H1 (cell line): ENCODE data around the gene TOMM22. TPM values are rescaled to one million over a fixed set of nuclear protein-coding genes. Genes with fewer than 3 reads are reported as not detected.

Experiments used
- CTCF ChIA-PET: fragments of 300-600 bp; sonication (Branson Sonifier 250); formaldehyde crosslinking; loops from one replicate; lab custom pipeline; 2021; ENCODE audit not compliant: partially characterized antibody; lab: Charles Lee
- POLR2A ChIA-PET: fragments of 300-600 bp; sonication (Branson Sonifier 250); formaldehyde crosslinking; loops from one replicate; lab custom pipeline; 2021; ENCODE audit warnings: inconsistent platforms; ENCODE audit not compliant: partially characterized antibody; lab: Charles Lee
- DNase-seq, 2 experiments: peaks; one replicate each; pipeline versions ENCODE4 v3.0.0 to v3.0.0-alpha.2; 2010 to 2022; ENCODE audit warnings: low spot score in 2 of 2, low read depth in 1 of 2, mixed read lengths in 1 of 2
- FAIRE-seq: peaks from 2 replicates; lab custom pipeline; 2011; peaks lifted over from hg19 to GRCh38; lab: Jason Lieb, UNC
- H2AFZ ChIP-seq: 2 replicates; pipeline ENCODE4 v1.8.1; 2012; ENCODE audit warnings: low read length, inconsistent platforms
- H2AK5ac ChIP-seq: 2 replicates; pipeline ENCODE4 v1.6.1; 2013; ENCODE audit warnings: low read depth, low read length
- H2BK120ac ChIP-seq: replicated peaks from 2 replicates; pipeline ENCODE3; 2013; ENCODE audit warnings: low read depth, low read length, inconsistent platforms
- H2BK12ac ChIP-seq: 2 replicates; pipeline ENCODE4 v1.6.1; 2013; ENCODE audit warnings: low read depth, low read length
- H2BK15ac ChIP-seq: 2 replicates; pipeline ENCODE4 v1.6.1; 2013; ENCODE audit warnings: low read length
- H2BK20ac ChIP-seq: 2 replicates; pipeline ENCODE4 v1.6.1; 2013; ENCODE audit warnings: low read length
- H2BK5ac ChIP-seq: 2 replicates; pipeline ENCODE4 v1.6.1; 2013; ENCODE audit warnings: low read depth, low read length
- H3K14ac ChIP-seq: 2 replicates; pipeline ENCODE4 v1.6.1; 2013; ENCODE audit warnings: inconsistent platforms; ENCODE audit not compliant: insufficient read length
- H3K18ac ChIP-seq: 2 replicates; pipeline ENCODE4 v1.6.1; 2013; ENCODE audit warnings: low read length; ENCODE audit errors: extremely low read depth
- H3K23ac ChIP-seq: 2 replicates; pipeline ENCODE4 v1.6.1; 2013; ENCODE audit warnings: inconsistent platforms; ENCODE audit not compliant: insufficient read length
- H3K23me2 ChIP-seq: 2 replicates; pipeline ENCODE4 v1.6.1; 2013; ENCODE audit warnings: low read depth, low read length
- H3K27ac ChIP-seq: 2 replicates; pipeline ENCODE4 v1.6.1; 2011; ENCODE audit warnings: low read depth, low read length, inconsistent platforms
- H3K27me3 ChIP-seq, 4 experiments: replicated peaks in 1 of 4; 1 replicate in 1 of 4; 2 replicates in 3 of 4; pipeline versions ENCODE4 v1.6.1 to v1.8.1; 2011 to 2013; ENCODE audit warnings: low read length in 3 of 4, mild to moderate bottlenecking in 3 of 4, inconsistent platforms in 2 of 4, mixed read lengths in 2 of 4, moderate library complexity in 1 of 4; ENCODE audit not compliant: control insufficient read depth in 3 of 4, insufficient read depth in 3 of 4; ENCODE audit errors: extremely low read depth in 1 of 4
- H3K36me3 ChIP-seq, 4 experiments: 2 replicates each; pipeline versions ENCODE4 v1.6.1 to v1.8.1; 2011 to 2013; ENCODE audit warnings: mild to moderate bottlenecking in 4 of 4, low read length in 3 of 4, moderate library complexity in 2 of 4, control low read depth in 1 of 4, inconsistent platforms in 1 of 4; ENCODE audit not compliant: insufficient read depth in 4 of 4, control insufficient read depth in 2 of 4
- H3K4ac ChIP-seq: replicated peaks from 2 replicates; pipeline ENCODE3; 2013; ENCODE audit warnings: low read length, low read depth, mixed read lengths, inconsistent platforms; ENCODE audit not compliant: insufficient read length
- H3K4me1 ChIP-seq, 4 experiments: replicated peaks in 1 of 4; 1 replicate in 1 of 4; 2 replicates in 3 of 4; pipeline versions ENCODE4 v1.6.1 to v1.8.1; 2011 to 2013; ENCODE audit warnings: low read length in 3 of 4, inconsistent platforms in 2 of 4, mixed read lengths in 1 of 4; ENCODE audit not compliant: insufficient read depth in 4 of 4, control insufficient read depth in 3 of 4
- H3K4me2 ChIP-seq, 2 experiments: 2 replicates each; pipeline versions ENCODE4 v1.6.1 to v1.8.1; 2011 to 2013; ENCODE audit warnings: low read depth in 2 of 2, low read length in 2 of 2, control low read depth in 1 of 2, inconsistent platforms in 1 of 2, mild to moderate bottlenecking in 1 of 2; ENCODE audit not compliant: insufficient read depth in 1 of 2
- H3K4me3 ChIP-seq, 4 experiments: fragments of 200-600, 300-600 bp in 1 of 4; sonication (generic), shearing (Covaris generic), sonication (Bioruptor Twin) in 1 of 4; 2 replicates each; pipeline versions ENCODE4 v1.5.1 to v1.8.1; 2011 to 2016; ENCODE audit warnings: low read length in 4 of 4, low read depth in 3 of 4, control low read depth in 2 of 4, inconsistent platforms in 2 of 4, mild to moderate bottlenecking in 2 of 4, mixed read lengths in 1 of 4, moderate library complexity in 1 of 4; ENCODE audit not compliant: insufficient read depth in 2 of 4; ENCODE audit errors: extremely low read depth in 1 of 4
- H3K56ac ChIP-seq: replicated peaks from 2 replicates; pipeline ENCODE3; 2013; ENCODE audit warnings: low read depth, mild to moderate bottlenecking, mixed read lengths, low read length, inconsistent platforms; ENCODE audit not compliant: insufficient read length
- H3K79me1 ChIP-seq: 2 replicates; pipeline ENCODE4 v1.6.1; 2013; ENCODE audit warnings: low read depth, low read length, control low read depth
- H3K79me2 ChIP-seq, 2 experiments: 2 replicates each; pipeline versions ENCODE4 v1.6.1 to v1.8.1; 2012 to 2013; ENCODE audit warnings: low read length in 2 of 2, mild to moderate bottlenecking in 2 of 2, inconsistent platforms in 1 of 2; ENCODE audit not compliant: insufficient read depth in 2 of 2, control insufficient read depth in 1 of 2
- H3K9ac ChIP-seq, 4 experiments: replicated peaks in 1 of 4; 1 replicate in 1 of 4; 2 replicates in 3 of 4; pipeline versions ENCODE4 v1.6.1 to v1.8.1; 2011 to 2013; ENCODE audit warnings: low read depth in 3 of 4, low read length in 3 of 4, control low read depth in 2 of 4, mild to moderate bottlenecking in 2 of 4, moderate library complexity in 2 of 4, inconsistent platforms in 1 of 4; ENCODE audit errors: extremely low read depth in 1 of 4
- H3K9me3 ChIP-seq, 2 experiments: 2 replicates each; pipeline versions ENCODE4 v1.6.1 to v1.8.1; 2012 to 2013; ENCODE audit warnings: mild to moderate bottlenecking in 2 of 2, moderate library complexity in 2 of 2, control low read depth in 1 of 2, inconsistent platforms in 1 of 2, low read depth in 1 of 2, low read length in 1 of 2, mixed read lengths in 1 of 2; ENCODE audit not compliant: insufficient read depth in 2 of 2
- H4K20me1 ChIP-seq, 2 experiments: replicated peaks in 1 of 2; 2 replicates each; pipeline versions ENCODE3 to v1.8.1; 2011 to 2013; ENCODE audit warnings: inconsistent platforms in 2 of 2, low read length in 2 of 2, mild to moderate bottlenecking in 1 of 2; ENCODE audit not compliant: insufficient read depth in 2 of 2, control insufficient read depth in 1 of 2
- H4K5ac ChIP-seq: 2 replicates; pipeline ENCODE4 v1.6.1; 2013; ENCODE audit warnings: low read length, low read depth, mixed read lengths, inconsistent platforms; ENCODE audit not compliant: insufficient read length
- H4K8ac ChIP-seq: 2 replicates; pipeline ENCODE4 v1.8.0; 2013; ENCODE audit warnings: mild to moderate bottlenecking, moderate library complexity, low read length, inconsistent platforms; ENCODE audit not compliant: insufficient read depth; ENCODE audit errors: extremely low read depth
- H4K91ac ChIP-seq: replicated peaks from 2 replicates; pipeline ENCODE3; 2013; ENCODE audit warnings: low read length, mixed read lengths, inconsistent platforms; ENCODE audit not compliant: insufficient read length
- WGBS, 2 experiments: shearing (Covaris generic) in 1 of 2; methylation state at CpG; one replicate each; pipeline versions ENCODE4 v1.1.6 to v1.1.7; 2013 to 2015; ENCODE audit warnings: low lambda C conversion rate in 2 of 2, mixed read lengths in 2 of 2, inconsistent platforms in 1 of 2, low coverage in 1 of 2, missing lambda C conversion rate in 1 of 2; ENCODE audit not compliant: insufficient replicate concordance in 2 of 2, insufficient coverage in 1 of 2, insufficient read length in 1 of 2; ENCODE audit errors: extremely low coverage in 1 of 2, missing lambda C conversion rate in 1 of 2; 5-methylcytosine and 5-hydroxymethylcytosine counted together
- polyA plus RNA-seq, 7 experiments: library from polyadenylated mRNA; depleted of rRNA in 3 of 7; stranded (reverse) in 5 of 7; unstranded in 2 of 7; fragments of >200 nt in 5 of 7; fragments of 200-250 nt in 2 of 7; gene quantifications; 1 replicate in 5 of 7; 2 replicates in 1 of 7; 4 replicates in 1 of 7; pipeline versions ENCODE4 v1.2.1 to v1.2.3, GENCODE V29; 2011 to 2013; ENCODE audit warnings: missing spikeins in 2 of 7, mixed read lengths in 2 of 7
- total RNA-seq: library from RNA; stranded (reverse); fragmentation: NEBNext Ultra II Directional; extraction: Animal tissue kit (Norgen Biotek cat#: 25700); gene quantifications from 2 replicates; pipeline ENCODE4 v1.2.1, GENCODE V29; 2021

TOMM22 gene
- total and polyA plus RNA-seq, 2 of the 8 experiments (the other 6 are each of a cell fraction or from before 2014, with no cell fraction given): 84.0 to 125 TPM

GRCh38 chr22:38732251-38732815 is 50.6 kb downstream of the TOMM22 start:
- H2AK5ac ChIP-seq: no peak overlapping the region
- no peaks in the 10 kb centered on the region for H3K4me1 ChIP-seq
- no peak overlapping the region for H3K4me3 ChIP-seq
- H2BK12ac ChIP-seq: no peak overlapping the region
- no peak overlapping the region for H2BK20ac ChIP-seq
- no peak overlapping the region for H3K18ac ChIP-seq
- no peak overlapping the region for H3K27ac ChIP-seq
- POLR2A ChIA-PET: interaction anchor here (0.7 to 13.2 kb wide), 5 partner anchors 10 to 161 kb away, joined by 3 to 112 read pairs (median 9); partner anchors contain the start of gene GTPBP1
- H3K4me2 ChIP-seq: no peak overlapping the region
- H2BK5ac ChIP-seq: no peak overlapping the region
- no peak overlapping the region for H2AFZ ChIP-seq
- H3K9ac ChIP-seq: no peak overlapping the region
- no peak overlapping the region for H3K56ac ChIP-seq
- FAIRE-seq (no peak), DNase-seq (no peak)
- CTCF ChIA-PET: interaction anchor here (0.9 to 11.1 kb wide), 16 partner anchors 10 to 271 kb away, joined by 3 to 124 read pairs (median 4); partner anchors contain the start of genes GTPBP1 and SUN2
- no peak overlapping the region for H3K4ac ChIP-seq
- no peak overlapping the region for H3K23ac ChIP-seq
- H3K23me2 ChIP-seq: no peaks in the 10 kb centered on the region
- H2BK15ac ChIP-seq: no peak overlapping the region
- H4K5ac ChIP-seq: no peak overlapping the region
- H2BK120ac ChIP-seq: no peak overlapping the region
- peaks cover 22 to 52% (median 43%) of the 10 kb centered on the region in 4 experiments for H3K36me3 ChIP-seq
- H3K79me2 ChIP-seq: no peaks in the 10 kb centered on the region
- no peak overlapping the region; the same call in 1 of the 2 replicates for H4K8ac ChIP-seq
- no peaks in the 10 kb centered on the region for H3K79me1 ChIP-seq
- peaks cover 6 to 11% of the 10 kb centered on the region in 2 experiments for H4K20me1 ChIP-seq
- H4K91ac ChIP-seq: no peak overlapping the region
- H3K27me3 ChIP-seq: no peaks in the 10 kb centered on the region
- WGBS, 2 experiments: 90% methylated on average over 13 of the region's 13 CpGs; no CpG with 5 or more reads in 1 of the 2 experiments
- H3K9me3 ChIP-seq: no peaks in the 10 kb centered on the region
- no peak overlapping the region for H3K14ac ChIP-seq
